H9 (cell line): ENCODE data around the gene S100A3. TPM values are rescaled to one million over a fixed set of nuclear protein-coding genes. Genes with fewer than 3 reads are reported as not detected.

ENCODE experiments used
- DNase-seq: peaks from one replicate; pipeline ENCODE4 v3.0.0-alpha.2; 2017
- H2AFZ ChIP-seq: one replicate; pipeline ENCODE4 v1.6.1; 2013; ENCODE audit warnings: mild to moderate bottlenecking, low read length, control low read depth, moderate library complexity
- H2AK5ac ChIP-seq: 2 replicates; pipeline ENCODE4 v1.6.1; 2013; ENCODE audit warnings: low read length, control low read depth, mixed read lengths; ENCODE audit not compliant: insufficient read length
- H2BK120ac ChIP-seq: one replicate; pipeline ENCODE4 v1.6.1; 2013; ENCODE audit warnings: low read depth, mild to moderate bottlenecking, low read length, control low read depth, inconsistent platforms; ENCODE audit not compliant: poor library complexity, severe bottlenecking
- H2BK12ac ChIP-seq: 2 replicates; pipeline ENCODE4 v1.6.1; 2013; ENCODE audit warnings: low read length, control low read depth, mixed read lengths, low read depth; ENCODE audit not compliant: insufficient read length
- H2BK15ac ChIP-seq: 2 replicates; pipeline ENCODE4 v1.6.1; 2013; ENCODE audit warnings: low read depth, low read length, control low read depth
- H2BK20ac ChIP-seq: one replicate; pipeline ENCODE4 v1.6.1; 2013; ENCODE audit warnings: low read depth, mild to moderate bottlenecking, low read length, control low read depth, inconsistent platforms; ENCODE audit not compliant: poor library complexity, severe bottlenecking
- H2BK5ac ChIP-seq: 2 replicates; pipeline ENCODE4 v1.6.1; 2013; ENCODE audit warnings: low read length, control low read depth, mixed read lengths; ENCODE audit not compliant: insufficient read length
- H3K14ac ChIP-seq: 2 replicates; pipeline ENCODE4 v1.6.1; 2013; ENCODE audit warnings: low read length, control low read depth; ENCODE audit not compliant: insufficient read depth
- H3K18ac ChIP-seq: 2 replicates; pipeline ENCODE4 v1.6.1; 2013; ENCODE audit warnings: low read depth, mild to moderate bottlenecking, mixed read lengths, low read length, control low read depth; ENCODE audit not compliant: insufficient read length
- H3K23ac ChIP-seq: 2 replicates; pipeline ENCODE4 v1.6.1; 2013; ENCODE audit warnings: low read length, control low read depth, mixed read lengths, low read depth; ENCODE audit not compliant: insufficient read length
- H3K23me2 ChIP-seq: 2 replicates; pipeline ENCODE4 v1.6.1; 2013; ENCODE audit warnings: low read depth, mild to moderate bottlenecking, mixed read lengths, low read length, control low read depth; ENCODE audit not compliant: insufficient read length, poor library complexity, severe bottlenecking
- H3K27ac ChIP-seq: 2 replicates; pipeline ENCODE4 v1.5.1; 2013; ENCODE audit warnings: low read length, control low read depth, mixed read lengths, low read depth; ENCODE audit not compliant: insufficient read length
- H3K27me3 ChIP-seq: 2 replicates; pipeline ENCODE4 v1.6.1; 2013; ENCODE audit warnings: low read length, control low read depth, inconsistent platforms; ENCODE audit not compliant: insufficient read depth
- H3K4ac ChIP-seq: 2 replicates; pipeline ENCODE4 v1.6.1; 2013; ENCODE audit warnings: low read depth, mild to moderate bottlenecking, control low read depth, inconsistent platforms, low read length, moderate library complexity
- H3K4me1 ChIP-seq: 2 replicates; pipeline ENCODE4 v1.6.1; 2013; ENCODE audit warnings: low read length, control low read depth, inconsistent platforms; ENCODE audit not compliant: insufficient read depth
- H3K4me2 ChIP-seq: 2 replicates; pipeline ENCODE4 v1.6.1; 2013; ENCODE audit warnings: low read length, control low read depth, mixed read lengths; ENCODE audit not compliant: insufficient read length, insufficient read depth
- H3K56ac ChIP-seq: 2 replicates; pipeline ENCODE4 v1.6.1; 2013; ENCODE audit warnings: low read depth, mild to moderate bottlenecking, mixed read lengths, low read length, control low read depth; ENCODE audit not compliant: insufficient read length
- H3K79me1 ChIP-seq: 2 replicates; pipeline ENCODE4 v1.6.1; 2013; ENCODE audit warnings: low read depth, mild to moderate bottlenecking, moderate library complexity, low read length, control low read depth, inconsistent platforms; ENCODE audit not compliant: insufficient read depth, poor library complexity, severe bottlenecking
- H3K79me2 ChIP-seq: 2 replicates; pipeline ENCODE4 v1.6.1; 2013; ENCODE audit warnings: low read length, control low read depth, inconsistent platforms; ENCODE audit not compliant: insufficient read depth
- H3K9ac ChIP-seq: 2 replicates; pipeline ENCODE4 v1.6.1; 2013; ENCODE audit warnings: low read length, control low read depth, mixed read lengths; ENCODE audit not compliant: insufficient read length; ENCODE audit errors: extremely low read depth
- H3K9me3 ChIP-seq: one replicate; pipeline ENCODE4 v1.6.1; 2013; ENCODE audit warnings: low read depth, low read length, inconsistent platforms; ENCODE audit not compliant: control insufficient read depth
- H3T11ph ChIP-seq: one replicate; pipeline ENCODE4 v1.6.1; 2013; ENCODE audit warnings: mild to moderate bottlenecking, low read length, control low read depth, inconsistent platforms
- H4K20me1 ChIP-seq: one replicate; pipeline ENCODE4 v1.6.1; 2013; ENCODE audit not compliant: control insufficient read depth, insufficient read length, insufficient read depth
- H4K5ac ChIP-seq: 2 replicates; pipeline ENCODE4 v1.6.1; 2013; ENCODE audit warnings: low read depth, mild to moderate bottlenecking, mixed read lengths, low read length, control low read depth; ENCODE audit not compliant: insufficient read length
- H4K8ac ChIP-seq: replicated peaks from 2 replicates; pipeline ENCODE4 v1.6.1; 2013; ENCODE audit warnings: low read length, control low read depth, mixed read lengths, low read depth; ENCODE audit not compliant: insufficient read length
- H4K91ac ChIP-seq: 2 replicates; pipeline ENCODE4 v1.6.1; 2013; ENCODE audit warnings: low read depth, mild to moderate bottlenecking, moderate library complexity, mixed read lengths, low read length, control low read depth; ENCODE audit not compliant: insufficient read length
- H3K27ac Mint-ChIP-seq, 3 experiments: 2 replicates in 2 of 3; 3 replicates in 1 of 3; pipeline ENCODE4 v1.8.0; 2020 to 2021; ENCODE audit warnings: mixed read lengths in 3 of 3, mild to moderate bottlenecking in 1 of 3, moderate library complexity in 1 of 3
- H3K27me3 Mint-ChIP-seq: 2 replicates; pipeline ENCODE4 v1.8.0; 2021; ENCODE audit warnings: low read depth, mild to moderate bottlenecking, moderate library complexity, mixed read lengths
- H3K36me3 Mint-ChIP-seq, 3 experiments: 2 replicates in 2 of 3; 3 replicates in 1 of 3; pipeline ENCODE4 v1.8.0; 2020 to 2021; ENCODE audit warnings: low read depth in 3 of 3, mixed read lengths in 3 of 3; ENCODE audit not compliant: insufficient read depth in 1 of 3
- H3K4me1 Mint-ChIP-seq, 2 experiments: 2 replicates each; pipeline ENCODE4 v1.8.0; 2020; ENCODE audit warnings: mixed read lengths in 2 of 2
- H3K4me3 Mint-ChIP-seq, 2 experiments: 2 replicates in 1 of 2; 3 replicates in 1 of 2; pipeline ENCODE4 v1.8.0; 2020 to 2021; ENCODE audit warnings: mild to moderate bottlenecking in 2 of 2, mixed read lengths in 2 of 2, moderate library complexity in 1 of 2
- H3K9me3 Mint-ChIP-seq, 2 experiments: 2 replicates in 1 of 2; 3 replicates in 1 of 2; pipeline ENCODE4 v1.8.0; 2020; ENCODE audit warnings: mild to moderate bottlenecking in 2 of 2, mixed read lengths in 2 of 2, moderate library complexity in 1 of 2
- CTCF ChIP-seq: fragments of 200-600 bp; sonication (generic); conservative IDR thresholded peaks from 3 replicates; pipeline ENCODE4 v1.8.0; 2021; ENCODE audit warnings: antibody characterized with exemption, mild to moderate bottlenecking
- WGBS: extraction: QIAGEN DNeasy Blood & Tissue Kit; methylation state at CpG from one replicate; pipeline ENCODE4 v1.1.7; 2013; ENCODE audit warnings: missing lambda C conversion rate, low lambda C conversion rate, mixed read lengths; ENCODE audit not compliant: insufficient read length; ENCODE audit errors: extremely low coverage; 5-methylcytosine and 5-hydroxymethylcytosine counted together
- total RNA-seq: library from RNA; stranded (reverse); gene quantifications from 2 replicates; pipeline ENCODE4 v1.2.1, GENCODE V29; 2021

S100A3 gene
- total RNA-seq, 1 experiment from 2014 or later = not detected

- no peak overlapping the region for H3K4me3 Mint-ChIP-seq
- H4K20me1 ChIP-seq = no peaks in the 10 kb centered on the region
- H2AFZ ChIP-seq = no peak overlapping the region
- no peaks in the 10 kb centered on the region for H3K23me2 ChIP-seq
- H3K27ac Mint-ChIP-seq = no peak overlapping the region
- no peaks in the 10 kb centered on the region for H3K27me3 ChIP-seq
- H3K9me3 Mint-ChIP-seq = no peaks in the 10 kb centered on the region
- TF ChIP-seq CTCF = no peak
- H3K18ac ChIP-seq = no peak overlapping the region
- H3K9ac ChIP-seq = no peak overlapping the region
- no peak overlapping the region for H4K8ac ChIP-seq
- no peak overlapping the region for H3K14ac ChIP-seq
- DNase-seq = no peak
- no peaks in the 10 kb centered on the region; the same call in 1 of the 2 replicates for H3K4me1 ChIP-seq
- H3K79me1 ChIP-seq = no peaks in the 10 kb centered on the region
- no peak overlapping the region for H3K4ac ChIP-seq
- no peak overlapping the region for H2BK5ac ChIP-seq
- H3K23ac ChIP-seq = no peak overlapping the region
- H3K79me2 ChIP-seq = no peaks in the 10 kb centered on the region
- no peak overlapping the region for H3K56ac ChIP-seq
- H2BK15ac ChIP-seq = no peak overlapping the region
- H4K91ac ChIP-seq = no peak overlapping the region
- H3K36me3 Mint-ChIP-seq = no peaks in the 10 kb centered on the region
- H2AK5ac ChIP-seq = no peak overlapping the region
- no peak overlapping the region for H2BK20ac ChIP-seq
- H3T11ph ChIP-seq = no peak overlapping the region
- WGBS = no CpG with 5 or more reads among the region's 1 CpG
- no peak overlapping the region for H3K4me2 ChIP-seq
- no peak overlapping the region for H2BK120ac ChIP-seq
- H3K9me3 ChIP-seq = no peaks in the 10 kb centered on the region
- no peak overlapping the region for H3K27ac ChIP-seq
- no peaks in the 10 kb centered on the region; the same call in 1 of the 2 replicates for H3K27me3 Mint-ChIP-seq
- H2BK12ac ChIP-seq = no peak overlapping the region
- H3K4me1 Mint-ChIP-seq = peaks cover 9 to 16% of the 10 kb centered on the region in 2 experiments; a peak in 3 of 4 replicates
- no peak overlapping the region for H4K5ac ChIP-seq
These were observed 35.9 kb upstream of the S100A3 start for GRCh38 chr1:153585006-153585405.
